ENCODE results near the gene ROBO4.

Gene ROBO4

GRCh38 chr11:124879493-124880289 lies 18.0 kb downstream of the ROBO4 start:
- no peak for DNase-seq (ENCODE audit: extremely low read depth, low read depth)
- H3K4me3 ChIP-seq (replicated peaks; ENCODE audit: low read depth, low read length), result no peak overlapping the region
- TF ChIP-seq, protein P1, sequence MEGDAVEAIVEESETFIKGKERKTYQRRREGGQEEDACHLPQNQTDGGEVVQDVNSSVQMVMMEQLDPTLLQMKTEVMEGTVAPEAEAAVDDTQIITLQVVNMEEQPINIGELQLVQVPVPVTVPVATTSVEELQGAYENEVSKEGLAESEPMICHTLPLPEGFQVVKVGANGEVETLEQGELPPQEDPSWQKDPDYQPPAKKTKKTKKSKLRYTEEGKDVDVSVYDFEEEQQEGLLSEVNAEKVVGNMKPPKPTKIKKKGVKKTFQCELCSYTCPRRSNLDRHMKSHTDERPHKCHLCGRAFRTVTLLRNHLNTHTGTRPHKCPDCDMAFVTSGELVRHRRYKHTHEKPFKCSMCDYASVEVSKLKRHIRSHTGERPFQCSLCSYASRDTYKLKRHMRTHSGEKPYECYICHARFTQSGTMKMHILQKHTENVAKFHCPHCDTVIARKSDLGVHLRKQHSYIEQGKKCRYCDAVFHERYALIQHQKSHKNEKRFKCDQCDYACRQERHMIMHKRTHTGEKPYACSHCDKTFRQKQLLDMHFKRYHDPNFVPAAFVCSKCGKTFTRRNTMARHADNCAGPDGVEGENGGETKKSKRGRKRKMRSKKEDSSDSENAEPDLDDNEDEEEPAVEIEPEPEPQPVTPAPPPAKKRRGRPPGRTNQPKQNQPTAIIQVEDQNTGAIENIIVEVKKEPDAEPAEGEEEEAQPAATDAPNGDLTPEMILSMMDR (IDR thresholded peaks at IDR 0.05; ENCODE audit: low read depth, low read length, missing control alignments), result no peak

DNA sequence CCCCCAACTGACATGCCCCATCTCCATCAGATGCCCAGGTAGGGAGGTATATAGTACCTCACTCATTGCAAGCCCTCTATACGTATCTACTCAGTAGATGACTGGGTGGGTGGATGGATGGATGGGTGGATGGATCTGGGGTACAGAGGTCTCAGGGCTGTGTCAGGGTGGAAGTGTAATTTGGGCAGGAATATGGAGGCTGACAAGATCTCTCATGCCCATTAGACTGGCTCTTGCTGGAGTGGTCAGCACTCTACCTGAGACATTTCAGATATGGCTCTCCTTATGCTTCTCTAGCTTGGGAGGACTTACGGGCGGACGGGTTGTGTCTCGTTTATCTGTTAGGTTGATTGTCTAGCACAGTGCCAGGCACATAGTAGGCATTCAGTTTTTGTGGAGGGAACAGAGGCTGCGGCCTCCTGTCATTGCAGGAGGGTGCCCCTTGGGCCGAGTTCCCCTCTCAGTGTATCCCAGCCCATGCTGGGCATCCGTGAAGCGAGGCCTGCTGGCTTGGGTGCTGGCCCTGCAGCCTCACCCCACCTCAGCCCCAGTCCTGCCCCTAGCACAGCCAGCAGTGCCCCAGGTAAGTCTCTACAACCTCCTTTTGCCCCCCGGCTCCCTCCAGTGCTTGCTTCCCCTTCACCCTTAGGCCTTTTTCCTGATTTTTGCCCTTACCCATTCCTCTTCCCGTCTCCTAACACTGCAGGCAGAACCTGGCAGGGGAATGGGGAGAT lies 18.7 kb downstream of the ROBO4 start:
- no peak for DNase-seq (ENCODE audit: extremely low read depth, low read depth)
- H3K4me3 ChIP-seq (replicated peaks; ENCODE audit: low read depth, low read length), result no peak overlapping the region
- TF ChIP-seq, protein P1 (IDR thresholded peaks at IDR 0.05; ENCODE audit: low read depth, low read length, missing control alignments), result no peak

GRCh38 chr11:124877910-124878758 lies 19.5 kb downstream of the ROBO4 start:
- TF ChIP-seq, protein P1 (IDR thresholded peaks at IDR 0.05; ENCODE audit: low read depth, low read length, missing control alignments), result no peak
- DNase-seq (ENCODE audit: extremely low read depth, low read depth), result no peak
- peak overlapping the region; percentile 55; the same call in 1 of the 2 replicates for H3K4me3 ChIP-seq (replicated peaks; ENCODE audit: low read depth, low read length)

- TF ChIP-seq, protein P1 (IDR thresholded peaks at IDR 0.05; ENCODE audit: low read depth, low read length, missing control alignments), result no peak
- DNase-seq (ENCODE audit: extremely low read depth, low read depth), result no peak
- H3K4me3 ChIP-seq (replicated peaks; ENCODE audit: low read depth, low read length), result peak overlapping the region; percentile 55
These were observed 20.1 kb downstream of the ROBO4 start for GRCh38 chr11:124877631-124877909.

DNA sequence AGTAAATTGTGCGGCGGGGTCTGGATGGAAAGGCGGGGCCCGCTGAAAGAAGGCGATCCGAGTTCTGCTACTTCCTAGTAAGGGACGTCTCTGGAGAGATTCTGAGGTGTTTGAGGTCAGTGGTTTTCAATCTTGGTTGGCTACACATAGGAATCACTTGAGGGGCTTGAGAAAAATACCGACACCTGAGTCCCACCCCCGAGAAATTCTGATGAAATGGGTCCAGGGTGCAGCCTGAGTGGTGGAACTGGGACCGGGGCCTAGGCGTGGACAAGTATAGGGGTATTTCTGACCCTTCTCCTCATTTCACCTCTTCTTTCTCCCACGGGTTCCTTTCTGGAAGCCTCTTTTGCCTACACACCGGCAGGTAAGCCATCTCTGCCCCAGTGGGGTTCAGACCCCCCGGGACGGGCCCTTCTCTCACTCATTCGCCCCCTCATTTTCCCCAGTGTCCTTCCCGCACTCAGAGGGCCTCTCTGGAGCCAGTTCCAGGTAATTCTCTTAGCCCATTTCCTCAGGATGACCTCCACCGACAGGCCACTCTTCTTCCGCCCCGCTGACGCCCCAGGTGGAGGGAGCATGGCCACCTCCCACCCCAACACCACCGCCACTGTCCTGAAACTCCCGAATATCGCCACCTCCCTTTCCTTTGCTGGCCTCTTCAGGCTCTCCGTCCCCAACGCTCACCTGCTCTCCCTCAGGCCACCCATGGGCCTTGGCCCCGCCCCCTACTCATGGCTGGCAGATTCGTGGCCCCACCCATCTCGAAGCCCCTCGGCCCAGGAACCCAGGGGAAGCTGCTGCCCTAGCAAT lies 20.6 kb downstream of the ROBO4 start:
- TF ChIP-seq, protein P1 (IDR thresholded peaks at IDR 0.05; ENCODE audit: low read depth, low read length, missing control alignments), result no peak
- H3K4me3 ChIP-seq (replicated peaks; ENCODE audit: low read depth, low read length), result peak overlapping the region; percentile 55
- DNase-seq (ENCODE audit: extremely low read depth, low read depth), result no peak
